Measurements from ENCODE around the gene PCDHA4.
"Not testable (repeated sequence)": the region's sequence is repeated elsewhere in the genome, so short reads cannot be mapped to it uniquely, and the experiment has no call there.

The PCDHA4 gene

DNA sequence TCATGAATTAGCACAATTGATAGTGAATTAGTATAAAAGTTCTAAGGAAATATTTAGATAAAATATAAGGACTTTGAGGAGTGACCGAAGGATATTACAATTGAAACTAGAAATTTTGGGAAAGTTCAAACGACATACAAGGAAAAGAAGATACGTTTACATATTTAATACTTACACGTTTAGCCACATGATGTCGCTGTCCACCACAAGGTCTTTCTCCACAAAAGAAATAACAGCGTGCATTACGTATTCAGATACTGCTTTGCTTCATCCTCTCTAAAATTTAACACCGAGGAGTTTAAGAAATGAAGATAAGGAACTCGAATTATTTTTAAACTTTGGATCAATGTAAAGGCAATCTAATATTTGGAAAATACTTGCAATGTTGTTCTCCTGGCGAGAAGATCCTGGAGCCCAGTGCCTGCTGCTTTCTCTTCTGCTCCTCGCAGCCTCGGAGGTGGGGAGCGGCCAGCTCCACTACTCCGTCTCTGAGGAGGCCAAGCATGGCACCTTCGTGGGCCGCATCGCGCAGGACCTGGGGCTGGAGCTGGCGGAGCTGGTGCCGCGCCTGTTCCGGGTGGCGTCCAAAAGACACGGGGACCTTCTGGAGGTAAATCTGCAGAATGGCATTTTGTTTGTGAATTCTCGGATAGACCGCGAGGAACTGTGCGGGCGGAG is 5.9 kb upstream of the PCDHA4 start, which contains the start of gene PCDHA3:
Gene PCDHA3, plus strand, starts transcription at position 242 of the 678 bp plus-strand sequence.
- no peak for DNase-seq (ENCODE audit: insufficient read length, low spot score)
- TF ChIP-seq POLR2A (IDR thresholded peaks at IDR 0.05; ENCODE audit: low read depth, low read length), result no peak
- no peak for FAIRE-seq

DNA sequence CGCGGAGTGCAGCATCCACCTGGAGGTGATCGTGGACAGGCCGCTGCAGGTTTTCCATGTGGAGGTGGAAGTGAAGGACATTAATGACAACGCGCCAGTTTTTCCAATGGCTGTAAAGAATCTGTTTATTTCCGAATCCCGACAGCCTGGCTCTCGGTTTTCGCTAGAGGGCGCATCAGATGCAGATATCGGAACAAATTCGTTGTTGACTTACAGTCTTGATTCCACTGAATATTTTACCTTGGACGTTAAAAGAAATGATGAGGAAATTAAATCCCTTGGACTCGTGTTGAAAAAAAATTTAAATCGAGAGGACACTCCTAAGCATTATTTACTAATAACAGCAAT is 5.4 kb upstream of the PCDHA4 start:
- DNase-seq (ENCODE audit: insufficient read length, low spot score), result no peak
- no peak for FAIRE-seq
- TF ChIP-seq POLR2A (IDR thresholded peaks at IDR 0.05; ENCODE audit: low read depth, low read length), result no peak

DNA sequence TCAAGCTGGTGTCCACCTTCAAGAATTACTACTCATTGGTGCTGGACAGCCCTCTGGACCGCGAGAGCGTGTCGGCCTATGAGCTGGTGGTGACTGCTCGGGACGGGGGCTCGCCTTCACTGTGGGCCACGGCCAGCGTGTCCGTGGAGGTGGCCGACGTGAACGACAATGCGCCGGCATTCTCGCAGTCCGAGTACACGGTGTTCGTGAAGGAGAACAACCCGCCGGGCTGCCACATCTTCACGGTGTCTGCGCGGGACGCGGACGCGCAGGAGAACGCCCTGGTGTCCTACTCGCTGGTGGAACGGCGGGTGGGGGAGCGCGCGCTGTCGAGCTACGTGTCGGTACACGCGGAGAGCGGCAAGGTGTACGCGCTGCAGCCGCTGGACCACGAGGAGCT is 4.5 kb upstream of the PCDHA4 start:
- FAIRE-seq; DNase-seq (ENCODE audit: insufficient read length, low spot score): not testable (repeated sequence)

DNA sequence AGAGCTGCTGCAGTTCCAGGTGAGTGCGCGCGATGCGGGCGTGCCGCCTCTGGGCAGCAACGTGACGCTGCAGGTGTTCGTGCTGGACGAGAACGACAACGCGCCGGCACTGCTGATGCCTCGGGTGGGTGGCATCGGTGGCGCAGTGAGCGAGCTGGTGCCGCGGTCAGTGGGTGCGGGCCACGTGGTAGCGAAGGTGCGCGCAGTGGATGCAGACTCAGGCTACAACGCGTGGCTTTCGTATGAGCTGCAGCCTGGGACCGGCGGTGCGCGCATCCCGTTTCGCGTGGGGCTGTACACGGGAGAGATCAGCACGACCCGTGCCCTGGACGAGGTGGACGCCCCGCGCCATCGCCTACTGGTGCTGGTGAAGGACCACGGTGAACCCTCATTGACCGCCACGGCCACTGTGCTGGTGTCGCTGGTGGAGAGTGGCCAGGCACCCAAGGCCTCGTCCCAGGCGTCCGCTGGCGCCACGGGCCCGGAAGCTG is 4.0 kb upstream of the PCDHA4 start:
- no peak for TF ChIP-seq POLR2A (IDR thresholded peaks at IDR 0.05; ENCODE audit: low read depth, low read length)
- DNase-seq (ENCODE audit: insufficient read length, low spot score) (no peak), FAIRE-seq (no peak)

DNA sequence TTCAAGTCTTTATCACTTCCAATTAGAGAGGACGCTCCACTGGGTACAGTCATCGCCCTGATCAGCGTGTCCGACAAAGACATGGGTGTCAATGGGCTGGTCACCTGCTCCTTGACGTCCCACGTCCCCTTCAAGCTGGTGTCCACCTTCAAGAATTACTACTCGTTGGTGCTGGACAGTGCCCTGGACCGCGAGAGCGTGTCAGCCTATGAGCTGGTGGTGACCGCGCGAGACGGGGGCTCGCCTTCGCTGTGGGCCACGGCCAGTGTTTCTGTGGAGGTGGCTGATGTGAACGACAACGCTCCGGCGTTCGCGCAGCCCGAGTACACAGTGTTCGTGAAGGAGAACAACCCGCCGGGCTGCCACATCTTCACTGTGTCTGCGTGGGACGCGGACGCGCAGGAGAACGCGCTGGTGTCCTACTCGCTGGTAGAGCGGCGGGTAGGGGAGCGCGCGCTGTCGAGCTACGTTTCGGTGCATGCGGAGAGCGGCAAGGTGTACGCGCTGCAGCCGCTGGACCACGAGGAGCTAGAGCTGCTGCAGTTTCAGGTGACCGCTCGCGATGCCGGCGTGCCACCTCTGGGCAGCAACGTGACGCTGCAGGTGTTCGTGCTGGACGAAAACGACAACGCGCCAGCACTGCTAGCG is 1.5 kb downstream of the PCDHA4 start:
- not testable (repeated sequence) for DNase-seq (ENCODE audit: insufficient read length, low spot score); FAIRE-seq

DNA sequence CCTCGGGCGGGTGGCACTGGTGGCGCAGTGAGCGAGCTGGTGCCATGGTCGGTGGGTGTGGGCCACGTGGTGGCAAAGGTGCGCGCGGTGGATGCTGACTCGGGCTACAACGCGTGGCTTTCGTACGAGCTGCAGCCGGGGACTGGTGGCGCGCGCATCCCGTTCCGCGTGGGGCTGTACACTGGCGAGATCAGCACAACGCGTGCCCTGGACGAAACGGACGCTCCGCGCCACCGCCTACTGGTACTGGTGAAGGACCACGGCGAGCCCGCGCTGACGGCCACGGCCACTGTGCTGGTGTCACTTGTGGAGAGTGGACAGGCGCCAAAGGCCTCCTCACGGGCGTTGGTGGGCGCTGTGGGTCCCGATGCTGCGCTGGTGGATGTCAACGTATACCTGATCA is 2.0 kb downstream of the PCDHA4 start:
- no peak for TF ChIP-seq POLR2A (IDR thresholded peaks at IDR 0.05; ENCODE audit: low read depth, low read length)
- DNase-seq (ENCODE audit: insufficient read length, low spot score), result no peak
- FAIRE-seq, result no peak

DNA sequence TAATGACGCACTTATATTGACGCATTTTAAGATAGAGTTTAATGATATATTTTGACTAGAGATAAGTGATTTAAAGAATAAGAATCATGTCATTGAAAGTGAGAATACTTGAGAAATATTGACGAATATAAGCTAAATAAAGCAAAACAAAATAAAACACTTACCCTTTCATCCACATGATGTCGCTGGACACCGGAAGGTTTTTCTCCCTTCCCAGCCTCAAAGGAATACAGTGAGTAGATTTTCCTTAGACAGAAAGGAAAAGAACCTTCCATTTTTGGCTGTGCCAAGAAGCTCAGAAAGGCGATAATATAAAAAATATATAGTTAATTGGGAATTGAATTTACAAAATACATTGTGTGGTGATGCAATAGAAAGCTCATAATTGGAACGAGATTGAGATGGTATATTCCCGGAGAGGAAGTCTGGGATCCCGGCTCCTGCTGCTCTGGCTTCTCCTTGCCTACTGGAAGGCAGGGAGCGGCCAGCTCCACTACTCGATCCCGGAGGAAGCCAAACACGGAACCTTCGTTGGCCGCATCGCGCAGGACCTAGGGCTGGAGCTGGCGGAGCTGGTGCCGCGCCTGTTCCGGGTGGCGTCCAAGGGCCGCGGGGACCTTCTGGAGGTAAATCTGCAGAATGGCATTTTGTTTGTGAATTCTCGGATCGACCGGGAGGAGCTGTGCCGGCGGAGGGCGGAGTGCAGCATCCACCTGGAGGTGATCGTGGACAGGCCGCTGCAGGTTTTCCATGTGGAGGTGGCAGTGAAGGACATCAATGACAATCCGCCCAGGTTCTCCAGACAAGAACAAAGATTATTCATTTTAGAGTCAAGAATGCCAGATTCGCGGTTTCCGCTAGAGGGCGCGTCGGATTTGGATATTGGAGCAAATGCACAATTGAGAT is 14.8 kb downstream of the PCDHA4 start, which contains the start of gene PCDHA5:
Gene PCDHA5, plus strand, starts transcription at position 239 of the 906 bp plus-strand sequence.
- no peak for FAIRE-seq
- TF ChIP-seq POLR2A (IDR thresholded peaks at IDR 0.05; ENCODE audit: low read depth, low read length), result no peak
- no peak for DNase-seq (ENCODE audit: insufficient read length, low spot score)

DNA sequence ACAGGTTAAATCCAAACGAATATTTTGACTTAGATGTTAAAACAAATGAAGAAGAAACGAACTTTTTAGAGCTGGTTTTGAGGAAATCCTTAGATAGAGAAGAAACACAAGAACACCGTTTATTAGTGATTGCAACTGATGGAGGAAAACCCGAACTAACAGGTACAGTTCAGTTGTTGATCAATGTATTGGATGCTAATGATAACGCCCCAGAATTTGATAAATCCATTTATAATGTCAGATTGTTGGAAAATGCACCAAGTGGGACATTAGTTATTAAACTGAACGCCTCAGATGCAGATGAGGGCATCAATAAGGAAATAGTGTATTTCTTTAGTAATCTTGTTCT is 15.4 kb downstream of the PCDHA4 start:
- FAIRE-seq (no peak), DNase-seq (ENCODE audit: insufficient read length, low spot score) (no peak)
- TF ChIP-seq POLR2A (IDR thresholded peaks at IDR 0.05; ENCODE audit: low read depth, low read length), result no peak

DNA sequence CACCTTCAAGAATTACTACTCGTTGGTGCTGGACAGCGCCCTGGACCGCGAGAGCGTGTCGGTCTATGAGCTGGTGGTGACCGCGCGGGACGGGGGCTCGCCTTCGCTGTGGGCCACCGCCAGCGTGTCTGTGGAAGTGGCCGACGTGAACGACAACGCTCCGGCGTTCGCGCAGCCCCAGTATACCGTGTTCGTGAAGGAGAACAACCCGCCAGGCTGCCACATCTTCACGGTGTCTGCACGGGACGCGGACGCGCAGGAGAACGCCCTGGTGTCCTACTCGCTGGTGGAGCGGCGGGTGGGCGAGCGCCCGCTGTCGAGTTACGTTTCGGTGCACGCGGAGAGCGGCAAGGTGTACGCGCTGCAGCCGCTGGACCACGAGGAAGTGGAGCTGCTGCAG is 16.1 kb downstream of the PCDHA4 start:
- not testable (repeated sequence) for FAIRE-seq; DNase-seq (ENCODE audit: insufficient read length, low spot score)

DNA sequence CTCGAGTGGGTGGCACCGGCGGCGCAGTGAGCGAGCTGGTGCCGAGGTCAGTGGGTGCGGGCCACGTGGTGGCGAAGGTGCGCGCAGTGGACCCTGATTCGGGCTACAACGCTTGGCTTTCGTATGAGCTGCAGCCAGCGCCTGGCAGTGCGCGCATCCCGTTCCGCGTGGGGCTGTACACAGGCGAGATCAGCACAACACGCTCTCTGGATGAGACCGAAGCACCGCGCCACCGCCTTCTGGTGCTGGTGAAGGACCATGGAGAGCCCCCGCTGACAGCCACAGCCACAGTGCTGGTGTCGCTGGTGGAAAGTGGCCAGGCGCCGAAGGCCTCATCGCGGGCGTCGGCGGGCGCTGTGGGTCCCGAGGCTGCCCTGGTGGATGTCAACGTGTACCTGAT is 16.6 kb downstream of the PCDHA4 start:
- no peak for TF ChIP-seq POLR2A (IDR thresholded peaks at IDR 0.05; ENCODE audit: low read depth, low read length)
- FAIRE-seq (no peak), DNase-seq (ENCODE audit: insufficient read length, low spot score) (no peak)

DNA sequence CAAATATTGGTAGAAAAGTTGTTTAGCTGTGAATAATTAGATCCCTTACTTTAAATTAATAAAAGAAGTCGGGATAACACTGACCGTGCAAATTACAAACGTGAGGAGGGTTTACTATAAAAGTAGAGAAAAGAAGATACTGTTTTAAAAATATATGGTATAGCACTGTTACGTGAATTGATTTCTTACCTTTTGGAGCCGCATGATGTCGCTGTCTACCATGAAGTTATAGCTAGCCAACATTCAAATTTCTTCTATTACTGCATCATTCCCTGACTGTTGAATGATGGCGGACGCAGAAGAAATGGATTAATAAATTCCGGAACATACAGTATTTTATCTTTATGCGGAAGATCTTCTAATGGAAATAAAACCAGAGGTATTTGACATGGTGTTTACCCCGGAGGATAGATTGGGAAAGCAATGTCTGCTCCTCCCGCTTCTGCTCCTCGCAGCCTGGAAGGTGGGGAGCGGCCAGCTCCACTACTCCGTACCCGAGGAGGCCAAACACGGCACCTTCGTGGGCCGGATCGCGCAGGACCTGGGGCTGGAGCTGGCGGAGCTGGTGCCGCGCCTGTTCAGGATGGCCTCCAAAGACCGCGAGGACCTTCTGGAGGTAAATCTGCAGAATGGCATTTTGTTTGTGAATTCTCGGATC is 21.0 kb downstream of the PCDHA4 start, which contains the start of gene PCDHA6:
Gene PCDHA6, plus strand, starts transcription at position 257 of the 658 bp plus-strand sequence. Its CDS starts 132 bp downstream, at position 389.
- FAIRE-seq, result no peak
- no peak for DNase-seq (ENCODE audit: insufficient read length, low spot score)

DNA sequence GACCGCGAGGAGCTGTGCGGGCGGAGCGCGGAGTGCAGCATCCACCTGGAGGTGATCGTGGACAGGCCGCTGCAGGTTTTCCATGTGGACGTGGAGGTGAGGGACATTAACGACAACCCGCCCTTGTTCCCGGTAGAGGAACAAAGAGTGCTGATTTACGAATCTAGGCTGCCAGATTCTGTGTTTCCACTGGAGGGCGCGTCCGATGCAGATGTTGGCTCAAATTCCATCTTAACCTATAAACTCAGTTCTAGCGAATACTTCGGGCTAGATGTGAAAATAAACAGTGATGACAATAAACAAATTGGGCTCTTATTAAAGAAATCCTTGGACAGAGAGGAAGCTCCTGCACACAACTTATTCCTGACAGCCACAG is 21.5 kb downstream of the PCDHA4 start:
- no peak for TF ChIP-seq POLR2A (IDR thresholded peaks at IDR 0.05; ENCODE audit: low read depth, low read length)
- FAIRE-seq, result no peak

More for the DNA sequence above, 21.0 kb downstream of the PCDHA4 start, which contains the start of gene PCDHA6:
- no peak for TF ChIP-seq POLR2A (IDR thresholded peaks at IDR 0.05; ENCODE audit: low read depth, low read length)

DNA sequence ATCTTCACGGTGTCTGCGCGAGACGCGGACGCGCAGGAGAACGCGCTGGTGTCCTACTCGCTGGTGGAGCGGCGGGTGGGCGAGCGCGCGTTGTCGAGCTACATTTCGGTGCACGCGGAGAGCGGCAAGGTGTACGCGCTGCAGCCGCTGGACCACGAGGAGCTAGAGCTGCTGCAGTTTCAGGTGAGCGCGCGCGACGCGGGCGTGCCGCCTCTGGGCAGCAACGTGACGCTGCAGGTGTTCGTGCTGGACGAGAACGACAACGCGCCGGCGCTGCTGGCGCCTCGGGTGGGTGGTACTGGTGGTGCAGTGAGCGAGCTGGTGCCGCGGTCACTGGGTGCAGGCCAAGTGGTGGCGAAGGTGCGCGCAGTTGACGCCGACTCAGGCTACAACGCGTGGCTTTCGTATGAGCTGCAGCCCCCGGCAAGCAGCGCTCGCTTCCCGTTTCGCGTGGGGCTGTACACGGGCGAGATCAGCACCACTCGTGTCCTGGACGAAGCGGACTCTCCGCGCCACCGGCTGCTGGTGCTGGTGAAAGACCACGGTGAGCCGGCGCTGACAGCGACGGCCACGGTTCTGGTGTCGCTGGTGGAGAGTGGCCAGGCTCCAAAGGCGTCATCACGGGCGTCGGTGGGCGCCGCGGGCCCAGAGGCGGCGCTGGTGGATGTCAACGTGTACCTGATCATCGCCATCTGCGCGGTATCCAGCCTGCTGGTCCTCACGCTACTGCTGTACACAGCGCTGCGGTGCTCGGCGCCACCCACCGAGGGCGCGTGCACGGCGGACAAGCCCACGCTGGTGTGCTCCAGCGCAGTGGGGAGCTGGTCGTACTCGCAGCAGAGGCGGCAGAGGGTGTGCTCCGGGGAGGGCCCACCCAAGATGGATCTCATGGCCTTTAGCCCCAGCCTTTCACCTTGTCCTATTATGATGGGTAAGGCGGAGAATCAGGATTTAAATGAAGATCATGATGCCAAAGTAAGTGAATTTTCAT is 22.9 kb downstream of the PCDHA4 start:
- not testable (repeated sequence) for DNase-seq (ENCODE audit: insufficient read length, low spot score); FAIRE-seq

More for the DNA sequence above, 21.5 kb downstream of the PCDHA4 start:
- DNase-seq (ENCODE audit: insufficient read length, low spot score), result no peak

All from H54 (cell line).